ENCODE data around the gene FKBP7. TPM values are rescaled to one million over a fixed set of nuclear protein-coding genes. Genes with fewer than 3 reads are reported as not detected.

FKBP7 gene
- total RNA-seq, 1 donor from 2014 or later = 4.8 TPM

DNA sequence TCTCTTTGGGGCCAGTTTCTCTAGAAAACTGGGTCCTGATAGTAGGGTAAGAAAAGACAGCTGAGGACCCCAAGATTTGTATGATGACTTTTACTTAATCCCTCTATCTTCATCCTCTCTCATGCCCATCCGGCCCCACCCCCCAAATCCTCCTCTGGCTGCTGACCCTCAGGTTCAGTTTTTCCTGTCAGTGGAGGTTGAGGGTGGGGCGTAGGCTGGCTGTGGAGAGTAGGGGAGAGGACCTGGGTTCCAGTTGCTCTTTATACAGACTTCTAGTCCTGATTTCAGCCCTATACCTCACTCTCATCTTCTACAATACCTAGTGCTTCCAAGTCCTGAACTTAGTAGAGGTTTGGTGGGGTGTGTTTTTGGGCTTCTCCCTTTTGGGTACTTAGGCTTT lies 30.2 kb upstream of the FKBP7 start:
- DNase-seq = no peak
- H3K4me3 Mint-ChIP-seq = no peak overlapping the region
- H3K9me3 Mint-ChIP-seq = no peaks in the 10 kb centered on the region
- peaks cover 13% of the 10 kb centered on the region for H3K4me1 Mint-ChIP-seq
- intact Hi-C loops (cut with micrococcal nuclease) = no loop called here
- no peaks in the 10 kb centered on the region for H3K27me3 Mint-ChIP-seq
- no peak overlapping the region for H3K27ac Mint-ChIP-seq
- H3K36me3 Mint-ChIP-seq (ENCODE audit: low read depth) = peaks cover 42% of the 10 kb centered on the region

DNA sequence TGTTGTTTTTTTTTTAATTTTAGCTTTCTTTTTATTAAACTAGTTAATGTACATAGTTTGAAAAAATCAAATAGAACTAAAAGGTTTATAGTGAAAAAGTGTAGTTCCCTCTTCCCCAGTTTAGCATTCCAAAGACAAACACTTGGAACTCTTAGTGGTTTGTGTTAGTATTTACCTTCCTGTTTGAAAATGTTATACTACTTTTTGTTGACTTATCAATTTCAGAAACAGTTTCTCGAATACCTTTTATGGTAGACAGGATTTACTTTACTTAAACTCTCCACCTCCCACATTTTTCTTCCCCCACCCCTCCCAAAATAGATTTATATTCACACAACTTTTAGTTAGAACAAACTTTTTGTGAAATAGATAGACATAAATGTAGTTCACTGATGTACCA lies 28.5 kb upstream of the FKBP7 start:
- no peaks in the 10 kb centered on the region for H3K9me3 Mint-ChIP-seq
- no peak for DNase-seq
- intact Hi-C loops (cut with micrococcal nuclease) = no loop called here
- H3K4me3 Mint-ChIP-seq = no peak overlapping the region
- peaks cover 13% of the 10 kb centered on the region for H3K4me1 Mint-ChIP-seq
- H3K36me3 Mint-ChIP-seq (ENCODE audit: low read depth) = peaks cover 47% of the 10 kb centered on the region
- no peak overlapping the region for H3K27ac Mint-ChIP-seq
- no peaks in the 10 kb centered on the region for H3K27me3 Mint-ChIP-seq

DNA sequence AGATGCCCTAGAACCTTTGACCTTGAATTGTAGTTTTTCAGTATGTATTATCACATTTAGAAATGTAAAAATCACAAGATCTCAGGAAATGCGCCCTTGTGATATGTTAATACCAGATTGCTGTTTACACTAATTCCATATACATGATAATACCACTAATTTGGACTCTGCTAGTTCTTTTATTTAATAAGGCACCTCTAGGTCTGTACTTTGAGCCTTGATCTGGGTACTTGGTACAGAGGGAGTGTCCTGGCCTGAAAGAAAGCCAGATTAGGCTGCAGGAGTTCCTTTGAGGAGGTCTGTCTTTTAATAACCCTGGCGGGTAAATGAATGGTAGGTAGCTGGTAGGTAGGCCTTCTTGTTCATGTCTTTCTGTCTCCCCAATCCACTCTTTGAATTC lies 28.1 kb upstream of the FKBP7 start:
- no peaks in the 10 kb centered on the region for H3K27me3 Mint-ChIP-seq
- no peaks in the 10 kb centered on the region for H3K9me3 Mint-ChIP-seq
- H3K36me3 Mint-ChIP-seq (ENCODE audit: low read depth) = peaks cover 49% of the 10 kb centered on the region
- intact Hi-C loops (cut with micrococcal nuclease) = no loop called here
- H3K27ac Mint-ChIP-seq = no peak overlapping the region
- no peak overlapping the region for H3K4me3 Mint-ChIP-seq
- no peak for DNase-seq
- H3K4me1 Mint-ChIP-seq = peaks cover 13% of the 10 kb centered on the region

DNA sequence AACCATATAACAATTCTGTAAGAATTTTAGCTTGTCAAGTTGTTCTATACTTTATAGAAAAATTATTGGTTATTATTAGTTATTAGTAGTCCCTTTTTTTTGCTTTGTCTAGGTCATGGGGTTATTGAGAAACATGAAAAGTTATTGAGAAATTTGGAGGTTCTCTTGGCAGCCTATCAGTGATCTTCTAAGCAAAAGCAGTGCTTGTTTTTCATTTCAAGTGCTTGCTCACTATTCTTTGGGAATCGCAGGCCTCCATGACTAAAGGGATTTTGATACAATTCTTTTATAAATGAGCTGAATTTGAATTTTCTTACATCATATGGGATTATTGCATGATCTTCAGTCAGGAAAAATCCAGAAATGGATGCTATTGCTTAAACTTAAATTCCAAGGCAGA lies 27.7 kb upstream of the FKBP7 start:
- peaks cover 52% of the 10 kb centered on the region for H3K36me3 Mint-ChIP-seq (ENCODE audit: low read depth)
- intact Hi-C loops (cut with micrococcal nuclease) = no loop called here
- H3K27me3 Mint-ChIP-seq = no peaks in the 10 kb centered on the region
- H3K4me3 Mint-ChIP-seq = no peak overlapping the region
- H3K4me1 Mint-ChIP-seq = peaks cover 13% of the 10 kb centered on the region
- no peak for DNase-seq
- H3K27ac Mint-ChIP-seq = no peak overlapping the region
- no peaks in the 10 kb centered on the region for H3K9me3 Mint-ChIP-seq

DNA sequence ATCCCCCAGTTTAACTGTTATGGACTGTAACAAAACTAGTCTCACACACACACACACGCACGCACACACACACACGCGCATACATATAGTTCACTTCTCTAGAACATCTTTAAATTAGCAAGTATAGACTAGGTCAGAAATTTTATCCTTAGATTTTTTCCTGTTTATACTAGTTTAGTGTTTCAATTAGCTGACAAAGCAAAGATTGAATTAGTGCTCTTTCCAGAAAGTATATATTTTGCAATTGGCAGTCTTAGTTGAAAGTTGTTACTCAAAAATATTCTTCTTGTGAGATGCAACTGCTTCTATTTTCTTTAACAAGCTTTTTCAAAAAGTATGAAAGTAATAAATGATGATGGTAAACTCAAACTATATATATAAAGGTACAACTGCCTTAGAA lies 24.4 kb upstream of the FKBP7 start:
- no peak for DNase-seq
- H3K36me3 Mint-ChIP-seq (ENCODE audit: low read depth) = peaks cover 63% of the 10 kb centered on the region
- peaks cover 7% of the 10 kb centered on the region for H3K4me1 Mint-ChIP-seq
- no peaks in the 10 kb centered on the region for H3K9me3 Mint-ChIP-seq
- H3K27ac Mint-ChIP-seq = no peak overlapping the region
- intact Hi-C loops (cut with micrococcal nuclease) = no loop called here
- no peak overlapping the region for H3K4me3 Mint-ChIP-seq
- no peaks in the 10 kb centered on the region for H3K27me3 Mint-ChIP-seq

DNA sequence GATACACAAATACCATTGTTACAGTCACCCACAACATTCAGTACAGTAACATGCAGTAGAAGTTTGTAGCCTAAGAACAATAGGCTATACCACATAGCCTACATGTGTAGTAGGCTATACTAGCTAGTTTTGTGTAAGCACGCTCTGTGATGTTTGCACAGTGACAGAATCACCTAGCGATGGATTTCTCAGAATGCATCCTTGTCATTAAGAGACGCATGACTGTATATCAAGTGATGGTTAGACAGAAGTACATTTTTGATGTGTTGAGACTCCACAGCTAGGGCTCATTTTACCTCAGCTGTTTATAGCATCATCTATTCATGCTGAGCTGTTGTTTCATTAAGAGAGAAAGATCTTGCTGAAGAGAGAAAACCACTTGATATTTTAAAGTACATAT lies 21.2 kb upstream of the FKBP7 start:
- Mint-ChIP-seq H3K9me3 (no peaks in the 10 kb centered on the region), H3K4me3 (no peak overlapping the region), H3K36me3 (ENCODE audit: low read depth) (peaks cover 73% of the 10 kb centered on the region), H3K27me3 (no peaks in the 10 kb centered on the region), H3K27ac (no peak overlapping the region), H3K4me1 (peaks cover 7% of the 10 kb centered on the region)
- intact Hi-C loops (cut with micrococcal nuclease) = no loop called here
- DNase-seq = no peak

DNA sequence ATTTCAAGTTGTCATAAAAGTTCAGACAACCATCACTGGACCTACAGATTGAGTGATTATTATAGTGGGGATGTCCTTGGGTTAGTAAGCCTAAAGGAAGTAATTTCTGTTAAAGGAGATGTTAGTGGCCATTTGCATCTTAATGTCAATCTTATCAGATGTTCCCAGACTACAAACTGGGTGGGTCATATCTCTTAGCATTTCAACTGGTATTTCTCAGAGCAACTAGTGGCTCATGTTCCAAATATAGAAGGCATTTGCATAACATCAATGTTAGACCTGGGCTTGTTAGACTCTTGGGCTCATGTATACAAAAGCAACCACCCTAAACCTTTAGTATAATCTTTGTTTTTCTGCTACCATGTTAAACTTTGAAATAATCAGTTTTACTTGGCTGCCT lies 19.7 kb upstream of the FKBP7 start:
- Mint-ChIP-seq H3K36me3 (ENCODE audit: low read depth) (peaks cover 73% of the 10 kb centered on the region), H3K4me3 (no peak overlapping the region), H3K27ac (no peak overlapping the region), H3K27me3 (no peaks in the 10 kb centered on the region), H3K9me3 (no peaks in the 10 kb centered on the region), H3K4me1 (peaks cover 7% of the 10 kb centered on the region)
- no peak for DNase-seq
- intact Hi-C loops (cut with micrococcal nuclease) = no loop called here

DNA sequence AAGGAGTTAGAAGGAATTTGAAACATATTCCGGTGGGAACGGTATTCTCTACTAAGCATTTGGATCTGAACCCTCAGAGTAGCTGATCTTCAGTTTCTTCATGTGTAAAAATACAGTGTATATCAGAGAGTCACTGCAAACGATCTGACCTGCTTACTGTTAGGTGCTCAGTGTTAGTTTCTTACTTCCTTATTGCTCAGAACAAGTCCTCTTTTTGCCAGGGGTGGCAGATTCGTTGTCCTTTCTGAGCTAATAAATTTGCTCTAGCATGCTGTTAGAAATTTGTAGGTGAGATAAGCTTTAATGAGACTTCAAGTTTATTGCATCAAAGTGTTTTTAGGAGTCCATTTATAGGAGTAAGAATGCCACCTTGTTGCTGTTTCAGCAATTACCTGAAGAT lies 17.6 kb upstream of the FKBP7 start:
- H3K4me1 Mint-ChIP-seq = peaks cover 11% of the 10 kb centered on the region
- intact Hi-C loops (cut with micrococcal nuclease) = no loop called here
- no peak overlapping the region for H3K27ac Mint-ChIP-seq
- no peaks in the 10 kb centered on the region for H3K27me3 Mint-ChIP-seq
- no peak for DNase-seq
- H3K36me3 Mint-ChIP-seq (ENCODE audit: low read depth) = peaks cover 68% of the 10 kb centered on the region
- H3K9me3 Mint-ChIP-seq = no peaks in the 10 kb centered on the region
- H3K4me3 Mint-ChIP-seq = no peak overlapping the region

DNA sequence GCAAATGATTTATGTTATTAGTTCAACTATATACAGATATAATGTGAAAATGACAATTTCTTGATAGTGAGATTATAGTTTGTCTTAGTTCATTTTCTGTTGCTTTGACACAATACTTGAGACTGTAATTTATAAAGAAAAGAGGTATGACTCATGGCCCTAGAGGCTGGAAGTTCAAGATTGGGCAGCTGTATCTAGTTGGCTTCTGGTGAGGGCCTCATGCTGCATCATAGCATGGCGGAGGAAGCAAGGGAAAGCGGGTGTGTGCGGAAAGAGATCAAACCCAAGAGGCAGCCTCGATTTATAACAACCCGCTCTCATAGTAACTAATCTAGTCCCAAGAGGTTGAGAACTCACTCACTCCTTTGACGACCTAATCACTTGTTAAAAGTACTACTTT lies 13.2 kb upstream of the FKBP7 start:
- H3K27me3 Mint-ChIP-seq = no peaks in the 10 kb centered on the region

DNA sequence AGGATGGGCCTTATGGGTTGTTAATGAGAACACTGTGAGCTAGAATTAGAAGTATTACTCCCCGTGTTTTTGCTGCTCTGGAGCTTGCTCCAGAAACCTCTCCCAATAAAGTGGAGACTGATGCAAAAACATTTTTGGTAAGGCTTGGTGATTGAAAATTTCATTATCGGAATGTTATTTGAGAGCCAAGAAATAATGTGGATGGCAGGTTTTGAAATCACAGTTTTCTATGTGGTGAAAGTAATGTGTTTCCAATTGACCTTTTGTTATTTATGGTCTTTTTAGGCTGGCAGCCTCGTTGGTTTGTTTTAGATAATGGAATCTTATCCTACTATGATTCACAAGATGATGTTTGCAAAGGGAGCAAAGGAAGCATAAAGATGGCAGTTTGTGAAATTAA lies 7.0 kb upstream of the FKBP7 start:
- H3K4me1 Mint-ChIP-seq = peaks cover 30% of the 10 kb centered on the region
- peaks cover 35% of the 10 kb centered on the region for H3K36me3 Mint-ChIP-seq (ENCODE audit: low read depth)
- no peak overlapping the region for H3K4me3 Mint-ChIP-seq
- DNase-seq = no peak
- H3K9me3 Mint-ChIP-seq = no peaks in the 10 kb centered on the region
- no peaks in the 10 kb centered on the region for H3K27me3 Mint-ChIP-seq
- H3K27ac Mint-ChIP-seq = no peak overlapping the region
- intact Hi-C loops (cut with micrococcal nuclease) = no loop called here

More for the DNA sequence above, 13.2 kb upstream of the FKBP7 start:
- Mint-ChIP-seq H3K4me3 (no peak overlapping the region), H3K9me3 (no peaks in the 10 kb centered on the region), H3K4me1 (peaks cover 18% of the 10 kb centered on the region), H3K27ac (no peak overlapping the region), H3K36me3 (ENCODE audit: low read depth) (peaks cover 67% of the 10 kb centered on the region)
- intact Hi-C loops (cut with micrococcal nuclease) = no loop called here
- no peak for DNase-seq

DNA sequence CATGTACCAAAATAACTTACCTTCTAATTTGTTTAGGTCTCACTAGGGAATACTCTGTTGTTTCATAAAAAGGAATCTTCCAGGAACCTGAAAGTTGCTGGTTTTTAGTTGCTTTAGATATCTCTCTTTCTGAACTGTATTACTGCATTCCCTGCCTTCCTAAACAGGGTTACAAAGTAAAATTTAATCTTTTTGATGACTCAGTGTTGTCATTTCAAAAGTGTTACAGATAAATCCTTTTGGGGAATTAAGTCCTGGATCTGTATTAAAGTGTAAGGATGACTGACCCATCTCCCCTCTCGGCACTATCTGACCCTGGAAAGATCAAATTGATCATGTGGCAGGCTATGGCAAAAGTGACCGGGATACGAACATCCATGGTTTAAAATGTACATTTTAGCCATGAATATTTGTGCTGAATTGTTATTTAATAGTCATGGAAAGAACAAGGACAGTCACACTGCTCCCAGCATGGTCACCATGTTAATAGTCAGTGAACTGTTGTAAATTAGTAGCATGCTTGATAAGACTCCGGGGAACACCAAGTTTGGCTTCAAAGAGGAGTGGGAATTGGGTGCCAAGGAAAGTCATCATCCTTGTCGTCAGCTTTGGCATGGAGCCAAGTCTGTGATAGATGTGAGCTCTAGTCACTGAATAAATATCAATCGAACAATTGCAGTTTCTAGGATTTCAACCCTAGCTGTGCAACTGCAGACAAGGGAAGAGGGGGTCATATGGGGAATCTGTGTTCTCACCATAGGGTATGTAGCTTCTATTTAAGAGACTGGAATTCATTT lies 6.0 kb upstream of the FKBP7 start:
- Mint-ChIP-seq H3K27me3 (no peaks in the 10 kb centered on the region), H3K9me3 (no peaks in the 10 kb centered on the region), H3K27ac (no peak overlapping the region), H3K4me3 (no peak overlapping the region), H3K4me1 (peaks cover 31% of the 10 kb centered on the region), H3K36me3 (ENCODE audit: low read depth) (peaks cover 29% of the 10 kb centered on the region)
- intact Hi-C loops (cut with micrococcal nuclease) = loop anchor here (5.0 kb wide), 1 partner anchor 218 kb away; no protein-coding TSS in a partner anchor
- no peak for DNase-seq

DNA sequence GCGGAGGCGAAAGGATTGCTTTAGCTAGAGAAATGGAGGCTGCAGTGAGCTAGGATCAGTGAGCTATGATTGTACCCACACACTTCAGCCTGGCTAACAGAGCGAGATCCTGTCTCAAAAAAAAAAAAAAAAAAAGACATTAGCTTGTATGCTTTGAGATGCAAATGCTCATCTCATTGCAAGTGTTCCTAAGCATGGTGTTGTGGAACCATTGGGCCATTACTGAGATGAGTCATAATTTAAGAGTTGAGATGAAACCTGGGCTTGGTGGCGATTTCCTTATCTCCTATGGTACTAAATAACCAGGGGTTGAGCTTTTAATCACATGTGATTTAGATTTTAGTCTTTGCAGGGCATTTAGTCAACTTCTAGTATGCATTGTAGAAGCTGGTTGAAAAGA lies 4.0 kb upstream of the FKBP7 start:
- no peak for DNase-seq
- Mint-ChIP-seq H3K27ac (no peak overlapping the region), H3K36me3 (ENCODE audit: low read depth) (peaks cover 20% of the 10 kb centered on the region), H3K27me3 (no peaks in the 10 kb centered on the region), H3K4me3 (peak overlapping the region; percentile 93), H3K9me3 (no peaks in the 10 kb centered on the region), H3K4me1 (peaks cover 34% of the 10 kb centered on the region)
- intact Hi-C loops (cut with micrococcal nuclease) = loop anchor here (5.0 kb wide), 1 partner anchor 220 kb away; no protein-coding TSS in a partner anchor

DNA sequence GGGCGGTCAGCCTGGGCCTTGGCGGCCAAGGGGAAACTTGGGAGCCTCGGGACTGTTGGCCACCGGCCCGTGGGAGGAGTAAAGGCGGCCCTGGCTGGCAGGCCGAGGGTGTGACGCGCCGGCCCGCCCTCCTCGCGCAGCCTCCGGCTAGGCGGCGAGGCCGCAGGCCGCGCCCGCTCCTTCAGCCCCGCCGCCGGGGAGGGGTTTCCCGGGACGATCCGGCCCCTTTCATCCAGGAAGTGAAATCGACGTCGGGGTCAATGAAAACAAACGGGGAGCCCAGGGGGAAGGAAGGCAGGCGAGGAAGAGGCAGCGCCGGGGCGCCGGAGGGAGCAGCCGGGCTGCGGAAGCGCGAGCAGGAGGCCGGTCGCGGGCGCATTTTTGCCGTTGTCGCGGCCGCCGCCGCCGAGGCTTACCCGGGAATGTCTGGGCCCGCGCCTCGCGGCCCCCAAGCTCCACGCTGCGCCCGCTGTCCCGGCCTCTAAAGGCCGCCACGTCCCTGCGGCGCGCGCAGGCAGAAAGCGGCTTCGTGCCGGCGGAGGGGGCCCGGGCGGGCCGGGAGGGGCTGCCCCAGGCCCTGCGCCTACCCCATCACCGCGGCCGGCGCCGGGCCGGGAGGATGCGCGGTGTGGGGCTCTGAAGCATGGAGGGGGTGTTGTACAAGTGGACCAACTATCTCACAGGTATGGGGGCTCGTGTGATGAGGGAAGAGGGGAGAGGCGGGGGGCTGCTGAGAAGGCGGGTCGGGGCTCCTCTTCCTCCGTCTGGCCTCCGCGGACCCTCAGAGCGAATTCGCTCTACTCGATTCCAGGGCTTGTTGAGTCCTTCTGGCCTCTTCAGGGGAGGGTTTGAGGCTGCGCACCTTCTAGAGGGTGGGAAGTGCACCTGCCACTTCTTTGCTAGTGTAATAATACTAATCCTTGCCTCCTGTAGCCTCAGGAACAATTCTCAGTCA lies 2.1 kb upstream of the FKBP7 start, which contains the start of gene PLEKHA3:
TSS of gene PLEKHA3 (plus strand) at position 231 of the 955 bp plus-strand sequence. CDS start at position 644, 413 bp downstream.
- Mint-ChIP-seq H3K4me3 (peak within 1 kb of the TSS; percentile 93), H3K4me1 (peaks cover 38% of the 10 kb centered on the region), H3K27ac (peak within 1 kb of the TSS; percentile 97), H3K9me3 (no peaks in the 10 kb centered on the region), H3K27me3 (no peaks in the 10 kb centered on the region), H3K36me3 (ENCODE audit: low read depth) (peaks cover 5% of the 10 kb centered on the region)
- DNase-seq = peak; percentile 96
- intact Hi-C loops (cut with micrococcal nuclease) = loop anchor here (5.0 kb wide), 1 partner anchor 222 kb away; no protein-coding TSS in a partner anchor

DNA sequence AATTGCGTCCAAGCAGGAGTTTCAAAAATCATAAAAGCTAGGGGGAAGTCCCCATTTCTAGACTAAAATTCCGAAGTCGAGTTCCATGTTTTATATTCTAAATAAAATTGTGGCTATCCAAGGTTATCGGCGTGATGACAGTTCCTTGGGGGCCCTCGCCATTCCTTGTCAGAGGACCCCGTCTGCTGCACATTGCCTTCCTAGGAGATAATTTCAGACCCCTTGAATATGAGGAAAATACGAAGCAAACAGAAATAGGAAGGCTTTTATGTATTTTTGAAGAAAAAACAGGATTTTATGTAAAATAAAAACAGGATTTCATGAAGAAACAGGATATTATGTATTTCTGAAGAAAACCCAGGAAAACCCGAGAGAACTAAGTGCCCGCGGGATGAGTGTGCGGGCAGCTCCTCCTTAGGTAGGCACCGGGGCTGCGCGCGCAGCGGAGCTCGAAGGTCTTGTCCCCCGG lies 1.4 kb upstream of the FKBP7 start:
- peak overlapping the region; percentile 93 for H3K4me3 Mint-ChIP-seq
- peaks cover 3% of the 10 kb centered on the region for H3K36me3 Mint-ChIP-seq (ENCODE audit: low read depth)
- H3K4me1 Mint-ChIP-seq = peaks cover 35% of the 10 kb centered on the region
- H3K27me3 Mint-ChIP-seq = no peaks in the 10 kb centered on the region
- intact Hi-C loops (cut with micrococcal nuclease) = loop anchor here (1.0 to 5.0 kb wide), 4 partner anchors 44 to 367 kb away; partner anchors contain the start of gene RBM45
- no peak for DNase-seq
- no peaks in the 10 kb centered on the region for H3K9me3 Mint-ChIP-seq
- peak overlapping the region; percentile 97 for H3K27ac Mint-ChIP-seq

Measured in activated CD4-positive, alpha-beta T cell treated with anti-CD3 and anti-CD28 coated beads, Interleukin-2, amount 10 ng/mL, durations not matched to agents 24 days and 14 days (primary cell).